K562 (cell line): ENCODE measurements around the gene GFI1B. TPM values are rescaled to one million over a fixed set of nuclear protein-coding genes. Genes with fewer than 3 reads are reported as not detected.

Experiments used
- ADNP ChIP-seq: fragments of 200-800 bp; sonication (Bioruptor generic); IDR thresholded peaks from 2 replicates; pipeline ENCODE4 v1.6.1; 2016; ENCODE audit warnings: missing genetic modification characterization, missing compliant biosample characterization
- DPF2 ChIP-seq: fragments of 450-650 bp; IDR thresholded peaks from 2 replicates; pipeline ENCODE4 v1.6.1; 2016
- EZH2 ChIP-seq: IDR thresholded peaks from 2 replicates; pipeline ENCODE4 v1.6.1; 2012; ENCODE audit warnings: low read depth, mild to moderate bottlenecking, inconsistent platforms, low read length, borderline replicate concordance
- FOXP1 ChIP-seq: sonication (generic); formaldehyde crosslinking; IDR thresholded peaks from 2 replicates; pipeline ENCODE4 v1.8.0; 2022; ENCODE audit warnings: mild to moderate bottlenecking, missing genetic modification reagents
- GABPA ChIP-seq: fragments of 200-800 bp; sonication (Bioruptor generic); conservative IDR thresholded peaks from 2 replicates; pipeline ENCODE4 v1.6.1; 2016; ENCODE audit warnings: low read depth, missing genetic modification characterization, missing compliant biosample characterization
- HOXB6 ChIP-seq: fragments of 250-450 bp; sonication (Bioruptor Pico); IDR thresholded peaks from 2 replicates; pipeline ENCODE4 v1.5.1; 2022; ENCODE audit warnings: mild to moderate bottlenecking, borderline replicate concordance
- JUND ChIP-seq, 2 experiments: IDR thresholded peaks; 2 replicates in 1 of 2; 3 replicates in 1 of 2; pipeline ENCODE4 v1.6.1; 2011; ENCODE audit warnings: borderline replicate concordance in 2 of 2, low read depth in 2 of 2, low read length in 2 of 2, improper control_type of control experiment in 1 of 2, missing biosample characterization in 1 of 2, missing genetic modification characterization in 1 of 2, missing genetic modification reagents in 1 of 2
- KLF1 ChIP-seq: fragments of 450-650 bp; IDR thresholded peaks from 2 replicates; pipeline ENCODE4 v1.6.1; 2016; ENCODE audit warnings: missing genetic modification characterization, missing compliant biosample characterization
- MTF1 ChIP-seq: fragments of 250-450 bp; sonication (Bioruptor Pico); IDR thresholded peaks from 2 replicates; pipeline ENCODE4 v1.9.0; 2021; ENCODE audit warnings: moderate library complexity, mild to moderate bottlenecking, inconsistent platforms, borderline replicate concordance
- PML ChIP-seq: IDR thresholded peaks from 2 replicates; pipeline ENCODE4 v1.6.1; 2012; ENCODE audit warnings: low read length, inconsistent platforms
- RBM14 ChIP-seq: fragments of 200-400 bp; formaldehyde crosslinking; IDR thresholded peaks from 2 replicates; pipeline ENCODE4 v1.6.1; 2018; ENCODE audit warnings: low read depth, mild to moderate bottlenecking, low read length, moderate library complexity, borderline replicate concordance; ENCODE audit not compliant: insufficient read depth
- RBM22 ChIP-seq: fragments of 200-400 bp; formaldehyde crosslinking; IDR thresholded peaks from 2 replicates; pipeline ENCODE4 v1.6.1; 2018; ENCODE audit warnings: low read length, low read depth; ENCODE audit not compliant: poor library complexity, severe bottlenecking
- SIX5 ChIP-seq, 2 experiments: IDR thresholded peaks; 2 replicates each; pipeline ENCODE4 v1.6.1; 2011; ENCODE audit warnings: low read length in 2 of 2, borderline replicate concordance in 1 of 2, low read depth in 1 of 2, mild to moderate bottlenecking in 1 of 2, moderate library complexity in 1 of 2; ENCODE audit not compliant: insufficient read depth in 1 of 2
- TSC22D4 ChIP-seq: fragments of 450-650 bp; IDR thresholded peaks from 2 replicates; pipeline ENCODE4 v1.6.1; 2016; ENCODE audit warnings: missing genetic modification characterization, missing biosample characterization, control low read depth
- ZBTB1 ChIP-seq: sonication (generic); formaldehyde crosslinking; IDR thresholded peaks from 2 replicates; pipeline ENCODE4 v1.8.1; 2023; ENCODE audit warnings: missing genetic modification reagents, low read depth, mild to moderate bottlenecking, borderline replicate concordance
- ZFX ChIP-seq: sonication (generic); formaldehyde crosslinking; IDR thresholded peaks from 2 replicates; pipeline ENCODE4 v1.8.0; 2022; ENCODE audit warnings: mild to moderate bottlenecking, missing genetic modification reagents, moderate library complexity
- ZNF121 ChIP-seq: sonication (generic); formaldehyde crosslinking; conservative IDR thresholded peaks from 2 replicates; pipeline ENCODE4 v1.8.0; 2022; ENCODE audit warnings: missing genetic modification reagents
- ZNF24 ChIP-seq: fragments of 450-650 bp; IDR thresholded peaks from 2 replicates; pipeline ENCODE4 v1.6.1; 2016
- ZNF764 ChIP-seq: fragments of 250-450 bp; sonication (Bioruptor Pico); IDR thresholded peaks from 2 replicates; pipeline ENCODE4 v1.4.0; 2020; ENCODE audit warnings: low read depth, mild to moderate bottlenecking, moderate library complexity
- polyA plus RNA-seq, 8 experiments: library from polyadenylated mRNA; depleted of rRNA in 4 of 8; stranded (reverse) in 5 of 8; unstranded in 3 of 8; fragments of >200 nt; fragmentation: Nextera tagmentation in 2 of 8; fragmentation: Illumina TruSeq in 1 of 8; extraction: Ambion mirVana in 2 of 8; extraction: Trizol in 1 of 8; gene quantifications; 2 replicates each; pipeline versions ENCODE4 v1.2.1 to v1.2.3, GENCODE V29; 2011 to 2014; ENCODE audit warnings: inconsistent platforms in 1 of 8, missing spikeins in 1 of 8
- total RNA-seq, 7 experiments: library from RNA; depleted of rRNA in 6 of 7; stranded (reverse); fragments of >200 nt in 6 of 7; fragmentation: Illumina TruSeq in 2 of 7; extraction: Trizol in 2 of 7; gene quantifications; 2 replicates each; pipeline versions ENCODE4 v1.2.1 to v1.2.3, GENCODE V29; 2011 to 2021; ENCODE audit warnings: low replicate concordance in 1 of 7
- TF ChIP-seq, protein P1 (sequence below): fragments of 250-450 bp; sonication (Bioruptor Pico); IDR thresholded peaks from 2 replicates; pipeline ENCODE4 v1.8.0; 2022; ENCODE audit warnings: inconsistent platforms
- TF ChIP-seq, protein P2 (sequence below): fragments of 450-650 bp; formaldehyde crosslinking; IDR thresholded peaks from 2 replicates; pipeline ENCODE4 v1.4.0; 2020; ENCODE audit warnings: mild to moderate bottlenecking
- TF ChIP-seq, protein P3 (sequence below): IDR thresholded peaks from 2 replicates; pipeline ENCODE4 v1.6.1; 2014; ENCODE audit warnings: antibody characterized with exemption
- TF ChIP-seq, protein P4 (sequence below): sonication (generic); formaldehyde crosslinking; IDR thresholded peaks from 2 replicates; pipeline ENCODE4 v1.9.0; 2022; ENCODE audit warnings: mild to moderate bottlenecking, missing genetic modification reagents
- TF ChIP-seq, protein P5 (sequence below): fragments of 450-650 bp; IDR thresholded peaks from 2 replicates; pipeline ENCODE4 v1.6.1; 2017; ENCODE audit warnings: mild to moderate bottlenecking, moderate library complexity

The GFI1B gene
- total and polyA plus RNA-seq, 9 of the 15 experiments (the other 6 are each of a cell fraction or from before 2014, with no cell fraction given), result 8.0 to 75.7 (median 34.5) TPM

DNA sequence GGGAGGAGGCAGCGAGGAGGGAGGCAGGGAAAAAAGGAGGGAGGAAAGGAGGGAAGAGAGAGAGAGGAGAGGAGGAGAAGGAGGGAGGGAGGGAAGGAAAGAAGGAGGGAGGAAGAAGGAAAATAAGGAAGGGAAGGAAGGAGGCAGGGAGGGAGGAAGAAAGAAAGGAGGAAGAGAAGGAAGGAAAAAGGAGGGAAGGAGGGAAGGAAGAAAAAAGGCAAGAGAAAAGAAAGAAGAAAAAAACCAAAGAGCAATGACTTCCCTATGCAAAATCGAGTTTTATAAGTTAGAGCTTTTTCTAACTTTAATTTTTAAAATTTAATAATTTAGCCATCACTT is 413 bp upstream of the GFI1B start (continued):
- TF ChIP-seq TSC22D4 (tag), result peak; percentile 75; the same call in 1 of the 2 replicates
- TF ChIP-seq, protein P1, sequence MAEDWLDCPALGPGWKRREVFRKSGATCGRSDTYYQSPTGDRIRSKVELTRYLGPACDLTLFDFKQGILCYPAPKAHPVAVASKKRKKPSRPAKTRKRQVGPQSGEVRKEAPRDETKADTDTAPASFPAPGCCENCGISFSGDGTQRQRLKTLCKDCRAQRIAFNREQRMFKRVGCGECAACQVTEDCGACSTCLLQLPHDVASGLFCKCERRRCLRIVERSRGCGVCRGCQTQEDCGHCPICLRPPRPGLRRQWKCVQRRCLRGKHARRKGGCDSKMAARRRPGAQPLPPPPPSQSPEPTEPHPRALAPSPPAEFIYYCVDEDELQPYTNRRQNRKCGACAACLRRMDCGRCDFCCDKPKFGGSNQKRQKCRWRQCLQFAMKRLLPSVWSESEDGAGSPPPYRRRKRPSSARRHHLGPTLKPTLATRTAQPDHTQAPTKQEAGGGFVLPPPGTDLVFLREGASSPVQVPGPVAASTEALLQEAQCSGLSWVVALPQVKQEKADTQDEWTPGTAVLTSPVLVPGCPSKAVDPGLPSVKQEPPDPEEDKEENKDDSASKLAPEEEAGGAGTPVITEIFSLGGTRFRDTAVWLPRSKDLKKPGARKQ (CRISPR knock-in tag), result no peak
- TF ChIP-seq HOXB6, result no peak
- no peak for TF ChIP-seq ZNF764 (CRISPR knock-in tag)
- no peak for TF ChIP-seq ZBTB1
- TF ChIP-seq, protein P2, sequence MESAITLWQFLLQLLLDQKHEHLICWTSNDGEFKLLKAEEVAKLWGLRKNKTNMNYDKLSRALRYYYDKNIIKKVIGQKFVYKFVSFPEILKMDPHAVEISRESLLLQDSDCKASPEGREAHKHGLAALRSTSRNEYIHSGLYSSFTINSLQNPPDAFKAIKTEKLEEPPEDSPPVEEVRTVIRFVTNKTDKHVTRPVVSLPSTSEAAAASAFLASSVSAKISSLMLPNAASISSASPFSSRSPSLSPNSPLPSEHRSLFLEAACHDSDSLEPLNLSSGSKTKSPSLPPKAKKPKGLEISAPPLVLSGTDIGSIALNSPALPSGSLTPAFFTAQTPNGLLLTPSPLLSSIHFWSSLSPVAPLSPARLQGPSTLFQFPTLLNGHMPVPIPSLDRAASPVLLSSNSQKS (CRISPR knock-in tag), result no peak
- TF ChIP-seq FOXP1 (CRISPR knock-in tag), result no peak
- TF ChIP-seq GABPA, result no peak
- TF ChIP-seq, protein P3, sequence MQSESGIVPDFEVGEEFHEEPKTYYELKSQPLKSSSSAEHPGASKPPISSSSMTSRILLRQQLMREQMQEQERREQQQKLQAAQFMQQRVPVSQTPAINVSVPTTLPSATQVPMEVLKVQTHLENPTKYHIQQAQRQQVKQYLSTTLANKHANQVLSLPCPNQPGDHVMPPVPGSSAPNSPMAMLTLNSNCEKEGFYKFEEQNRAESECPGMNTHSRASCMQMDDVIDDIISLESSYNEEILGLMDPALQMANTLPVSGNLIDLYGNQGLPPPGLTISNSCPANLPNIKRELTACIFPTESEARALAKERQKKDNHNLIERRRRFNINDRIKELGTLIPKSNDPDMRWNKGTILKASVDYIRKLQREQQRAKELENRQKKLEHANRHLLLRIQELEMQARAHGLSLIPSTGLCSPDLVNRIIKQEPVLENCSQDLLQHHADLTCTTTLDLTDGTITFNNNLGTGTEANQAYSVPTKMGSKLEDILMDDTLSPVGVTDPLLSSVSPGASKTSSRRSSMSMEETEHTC, result no peak
- no peak for TF ChIP-seq KLF1 (tag)
- TF ChIP-seq MTF1 (CRISPR knock-in tag), result no peak
- TF ChIP-seq SIX5 (IDR thresholded peaks at IDR 0.05; ENCODE audit: borderline replicate concordance in 1 of 2, insufficient read depth in 1 of 2, low read depth in 1 of 2, low read length in 2 of 2), result no peak
- TF ChIP-seq, protein P4, sequence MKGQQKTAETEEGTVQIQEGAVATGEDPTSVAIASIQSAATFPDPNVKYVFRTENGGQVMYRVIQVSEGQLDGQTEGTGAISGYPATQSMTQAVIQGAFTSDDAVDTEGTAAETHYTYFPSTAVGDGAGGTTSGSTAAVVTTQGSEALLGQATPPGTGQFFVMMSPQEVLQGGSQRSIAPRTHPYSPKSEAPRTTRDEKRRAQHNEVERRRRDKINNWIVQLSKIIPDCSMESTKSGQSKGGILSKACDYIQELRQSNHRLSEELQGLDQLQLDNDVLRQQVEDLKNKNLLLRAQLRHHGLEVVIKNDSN (CRISPR knock-in tag), result no peak
- 0 out of 2 replicates have a peak, but pooled peaks have one; percentile 20 for TF ChIP-seq ZFX (CRISPR knock-in tag)
- TF ChIP-seq ZNF121 (CRISPR knock-in tag), result no peak
- TF ChIP-seq, protein P5, sequence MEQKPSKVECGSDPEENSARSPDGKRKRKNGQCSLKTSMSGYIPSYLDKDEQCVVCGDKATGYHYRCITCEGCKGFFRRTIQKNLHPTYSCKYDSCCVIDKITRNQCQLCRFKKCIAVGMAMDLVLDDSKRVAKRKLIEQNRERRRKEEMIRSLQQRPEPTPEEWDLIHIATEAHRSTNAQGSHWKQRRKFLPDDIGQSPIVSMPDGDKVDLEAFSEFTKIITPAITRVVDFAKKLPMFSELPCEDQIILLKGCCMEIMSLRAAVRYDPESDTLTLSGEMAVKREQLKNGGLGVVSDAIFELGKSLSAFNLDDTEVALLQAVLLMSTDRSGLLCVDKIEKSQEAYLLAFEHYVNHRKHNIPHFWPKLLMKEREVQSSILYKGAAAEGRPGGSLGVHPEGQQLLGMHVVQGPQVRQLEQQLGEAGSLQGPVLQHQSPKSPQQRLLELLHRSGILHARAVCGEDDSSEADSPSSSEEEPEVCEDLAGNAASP, result no peak
- TF ChIP-seq ZNF24, result no peak
- no peak for TF ChIP-seq RBM14
- TF ChIP-seq EZH2, result no peak
- TF ChIP-seq DPF2, result peak; percentile 73
- no peak for TF ChIP-seq ADNP
- TF ChIP-seq PML, result no peak
- no peak for TF ChIP-seq JUND (IDR thresholded peaks at IDR 0.05; ENCODE audit: borderline replicate concordance, low read depth, low read length)
- TF ChIP-seq JUND (tag; IDR thresholded peaks at IDR 0.05; ENCODE audit: borderline replicate concordance, low read depth, low read length), result no peak
- TF ChIP-seq RBM22, result no peak
